ENCODE data around the gene ATP6V1B1. TPM values are rescaled to one million over a fixed set of nuclear protein-coding genes. Genes with fewer than 3 reads are reported as not detected.

Gene ATP6V1B1
- total RNA-seq, 4 donors from 2014 or later: 1.3 to 5.8 TPM; not detected in 2

- TF ChIP-seq POLR2A (IDR thresholded peaks at IDR 0.05): no peak
- TF ChIP-seq CTCF (IDR thresholded peaks at IDR 0.05): no peak
- no peak overlapping the region for H3K4me3 ChIP-seq
Observed at GRCh38 chr2:70906439-70907005, 29.2 kb upstream of the ATP6V1B1 start.

GRCh38 chr2:70907130-70908057 lies 28.3 kb upstream of the ATP6V1B1 start:
- TF ChIP-seq CTCF (IDR thresholded peaks at IDR 0.05) (no peak), POLR2A (IDR thresholded peaks at IDR 0.05) (no peak)
- H3K27me3 ChIP-seq: peaks cover 0 to 24% of the 10 kb centered on the region in 2 donors
- H3K4me3 ChIP-seq: peak overlapping the region in 2 of 4 donors; percentile 8 to 12
- H3K4me1 ChIP-seq: peaks cover 0 to 4% (median 0%) of the 10 kb centered on the region in 4 donors
- no peaks in the 10 kb centered on the region for H3K9me3 ChIP-seq
- H3K27ac ChIP-seq: no peak overlapping the region
- DNase-seq: peak in 2 of 3 donors; percentile 14 to 44
- no peaks in the 10 kb centered on the region for H3K36me3 ChIP-seq

More at GRCh38 chr2:70906439-70907005, 29.2 kb upstream of the ATP6V1B1 start:
- H3K27me3 ChIP-seq: peaks cover 0 to 28% of the 10 kb centered on the region in 2 donors
- no peaks in the 10 kb centered on the region for H3K9me3 ChIP-seq
- peaks cover 0 to 7% (median 0%) of the 10 kb centered on the region in 4 donors for H3K4me1 ChIP-seq
- DNase-seq: peak in 1 of 3 donors; percentile 33
- no peaks in the 10 kb centered on the region for H3K36me3 ChIP-seq
- no peak overlapping the region for H3K27ac ChIP-seq

- DNase-seq: no peak
- Histone ChIP-seq H3K4me3 (no peak overlapping the region), H3K9me3 (no peaks in the 10 kb centered on the region), H3K27ac (no peak overlapping the region), H3K27me3 (no peaks in the 10 kb centered on the region), H3K4me1 (no peaks in the 10 kb centered on the region), H3K36me3 (no peaks in the 10 kb centered on the region)
- TF ChIP-seq POLR2A (IDR thresholded peaks at IDR 0.05): no peak
- TF ChIP-seq CTCF (IDR thresholded peaks at IDR 0.05): no peak
Observed at GRCh38 chr2:70916291-70916690, 19.4 kb upstream of the ATP6V1B1 start.

GRCh38 chr2:70918016-70918415 lies 17.7 kb upstream of the ATP6V1B1 start:
- Histone ChIP-seq H3K27ac (no peak overlapping the region), H3K4me3 (no peak overlapping the region), H3K4me1 (no peaks in the 10 kb centered on the region), H3K36me3 (no peaks in the 10 kb centered on the region), H3K27me3 (no peaks in the 10 kb centered on the region), H3K9me3 (no peaks in the 10 kb centered on the region)
- peak in 1 of 3 donors; percentile 7 for DNase-seq
- no peak for TF ChIP-seq CTCF (IDR thresholded peaks at IDR 0.05)
- TF ChIP-seq POLR2A (IDR thresholded peaks at IDR 0.05): no peak

- Histone ChIP-seq H3K36me3 (no peaks in the 10 kb centered on the region), H3K27ac (no peak overlapping the region), H3K4me3 (no peak overlapping the region), H3K4me1 (no peaks in the 10 kb centered on the region), H3K27me3 (no peaks in the 10 kb centered on the region), H3K9me3 (no peaks in the 10 kb centered on the region)
- no peak for TF ChIP-seq POLR2A (IDR thresholded peaks at IDR 0.05)
- TF ChIP-seq CTCF (IDR thresholded peaks at IDR 0.05): peak; percentile 48 to 83 (median 74)
- DNase-seq: peak; percentile 34 to 87 (median 83)
Observed at GRCh38 chr2:70919672-70920366, 15.9 kb upstream of the ATP6V1B1 start.
